Vagina (tissue), 2 donors: ENCODE measurements around the gene CLN3. TPM values are rescaled to one million over a fixed set of nuclear protein-coding genes. Genes with fewer than 3 reads are reported as not detected.

Experiments
- DNase-seq, 2 donors: peaks; one replicate each; pipeline ENCODE4 v3.0.0-alpha.2; 2017; ENCODE audit errors: extremely low spot score in 2 of 2
- H3K27ac ChIP-seq: fragments of 200-600 bp; sonication (generic); one replicate; pipeline ENCODE4 v1.5.1; 2019
- H3K27me3 ChIP-seq: fragments of 200-600 bp; sonication (generic); one replicate; pipeline ENCODE4 v1.5.1; 2019
- H3K36me3 ChIP-seq, 2 donors: fragments of 200-600 bp; sonication (generic); one replicate each; pipeline ENCODE4 v1.5.1; 2017 to 2019
- H3K4me1 ChIP-seq: fragments of 200-600 bp; sonication (generic); one replicate; pipeline ENCODE4 v1.5.1; 2019
- H3K4me3 ChIP-seq, 2 donors: fragments of 200-600 bp; sonication (generic); 1 replicate in 1 of 2; 2 replicates in 1 of 2; pipeline ENCODE4 v1.5.1; 2016 to 2019
- H3K9me3 ChIP-seq: fragments of 200-600 bp; sonication (generic); one replicate; pipeline ENCODE4 v1.5.1; 2019
- CTCF ChIP-seq, 3 experiments: fragments of 450-650 bp in 2 of 3; fragments of 200-600 bp in 1 of 3; sonication (generic) in 1 of 3; IDR thresholded peaks; one replicate each; pipeline ENCODE4 v1.5.1; 2017 to 2019; ENCODE audit warnings: antibody characterized with exemption in 3 of 3, mild to moderate bottlenecking in 2 of 3, moderate library complexity in 2 of 3
- POLR2A ChIP-seq, 2 donors: fragments of 450-650 bp; IDR thresholded peaks; one replicate each; pipeline ENCODE4 v1.6.1; 2017; ENCODE audit warnings: antibody characterized with exemption in 2 of 2, mild to moderate bottlenecking in 2 of 2, moderate library complexity in 2 of 2
- POLR2AphosphoS5 ChIP-seq, 2 donors: sonication (generic); formaldehyde crosslinking; IDR thresholded peaks; one replicate each; pipeline ENCODE4 v1.9.0; 2017; ENCODE audit warnings: antibody characterized with exemption in 2 of 2, mild to moderate bottlenecking in 2 of 2, low read depth in 1 of 2; ENCODE audit not compliant: insufficient read depth in 1 of 2
- intact Hi-C: fragments of 100-400 bp; cut with DNase I; formaldehyde crosslinking; loops from one replicate; pipeline ENCODE4 v1.15.1; 2023
- total RNA-seq: library from RNA; depleted of rRNA; stranded (reverse); fragments of >200 nt; gene quantifications from one replicate; pipeline ENCODE4 v1.2.3, GENCODE V29; 2016

The CLN3 gene
- total RNA-seq, 1 donor from 2014 or later = 22.8 TPM

DNA sequence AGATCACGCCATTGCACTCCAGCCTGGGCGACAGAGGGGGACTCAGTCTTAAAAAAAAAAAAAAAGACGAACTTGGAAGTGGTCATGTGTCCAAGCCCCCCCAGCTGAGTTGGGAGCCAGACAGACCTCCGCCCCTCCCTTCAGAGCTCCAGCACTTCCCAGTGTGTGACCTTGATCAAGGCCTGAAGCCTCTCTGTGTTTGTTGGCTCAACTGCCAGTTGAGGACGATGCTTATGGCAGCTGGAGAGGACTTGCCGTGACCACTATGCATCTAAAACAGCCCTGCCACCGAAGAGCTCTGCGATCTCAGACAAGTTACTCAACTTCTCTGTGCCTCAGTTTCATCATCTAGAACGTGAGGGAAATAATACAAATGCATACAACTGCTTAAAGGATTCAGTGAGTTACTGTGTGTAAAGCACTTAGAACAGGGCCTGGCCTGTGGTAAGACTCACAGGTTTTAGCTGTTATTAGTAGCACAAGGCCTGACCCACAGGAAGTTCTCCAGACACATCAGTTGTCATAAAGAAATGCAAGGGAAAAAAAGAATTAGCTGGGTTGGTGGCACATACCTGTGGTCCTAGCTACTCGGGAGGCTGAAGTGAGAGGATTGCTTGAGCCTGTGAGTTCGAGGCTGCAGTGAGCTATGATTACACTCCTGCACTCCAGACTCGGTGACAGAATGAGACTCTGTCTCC, 21.8 kb upstream of the CLN3 start:
- Histone ChIP-seq H3K27me3 (no peaks in the 10 kb centered on the region), H3K9me3 (no peaks in the 10 kb centered on the region), H3K4me3 (no peak overlapping the region), H3K27ac (no peak overlapping the region), H3K36me3 (no peaks in the 10 kb centered on the region), H3K4me1 (no peaks in the 10 kb centered on the region)
- no peak for DNase-seq
- intact Hi-C loops = no loop called here
- TF ChIP-seq CTCF (IDR thresholded peaks at IDR 0.05) = no peak
- TF ChIP-seq POLR2A (IDR thresholded peaks at IDR 0.05) = no peak
- no peak for TF ChIP-seq POLR2AphosphoS5 (IDR thresholded peaks at IDR 0.05; ENCODE audit: insufficient read depth in 1 of 2, low read depth in 1 of 2)

- Histone ChIP-seq H3K4me1 (no peaks in the 10 kb centered on the region), H3K27me3 (no peaks in the 10 kb centered on the region), H3K27ac (no peak overlapping the region), H3K36me3 (no peaks in the 10 kb centered on the region), H3K4me3 (no peak overlapping the region), H3K9me3 (no peaks in the 10 kb centered on the region)
- intact Hi-C loops = no loop called here
- DNase-seq = no peak
- TF ChIP-seq CTCF (IDR thresholded peaks at IDR 0.05) = no peak
- no peak for TF ChIP-seq POLR2A (IDR thresholded peaks at IDR 0.05)
- TF ChIP-seq POLR2AphosphoS5 (IDR thresholded peaks at IDR 0.05; ENCODE audit: insufficient read depth in 1 of 2, low read depth in 1 of 2) = no peak
Observed at GRCh38 chr16:28511801-28512789, 20.2 kb upstream of the CLN3 start.

DNA sequence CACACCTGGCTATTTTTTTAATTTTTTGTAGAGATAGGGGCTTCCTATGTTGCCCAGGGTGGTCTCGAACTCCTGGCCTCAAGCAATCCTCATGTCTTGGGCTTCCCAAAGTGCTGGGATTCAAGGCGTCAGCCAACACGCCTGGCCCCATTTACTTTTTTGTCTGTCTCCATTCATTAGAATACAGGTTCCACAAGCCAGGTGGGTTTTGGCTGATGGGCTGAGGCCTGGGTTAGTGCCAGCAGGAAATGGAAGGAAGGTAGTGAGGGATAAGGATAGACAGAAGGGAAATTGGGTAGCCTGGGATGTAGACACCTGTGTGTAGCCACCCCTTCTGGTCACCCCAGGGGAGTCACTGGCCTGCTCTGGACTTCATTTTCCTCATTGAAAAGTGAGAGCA, 19.2 kb upstream of the CLN3 start:
- Histone ChIP-seq H3K36me3 (no peaks in the 10 kb centered on the region), H3K4me1 (no peaks in the 10 kb centered on the region), H3K9me3 (no peaks in the 10 kb centered on the region), H3K27me3 (no peaks in the 10 kb centered on the region), H3K4me3 (no peak overlapping the region), H3K27ac (no peak overlapping the region)
- no peak for TF ChIP-seq POLR2A (IDR thresholded peaks at IDR 0.05)
- TF ChIP-seq POLR2AphosphoS5 (IDR thresholded peaks at IDR 0.05; ENCODE audit: insufficient read depth in 1 of 2, low read depth in 1 of 2) = no peak
- TF ChIP-seq CTCF (IDR thresholded peaks at IDR 0.05) = no peak
- intact Hi-C loops = no loop called here
- DNase-seq = no peak

DNA sequence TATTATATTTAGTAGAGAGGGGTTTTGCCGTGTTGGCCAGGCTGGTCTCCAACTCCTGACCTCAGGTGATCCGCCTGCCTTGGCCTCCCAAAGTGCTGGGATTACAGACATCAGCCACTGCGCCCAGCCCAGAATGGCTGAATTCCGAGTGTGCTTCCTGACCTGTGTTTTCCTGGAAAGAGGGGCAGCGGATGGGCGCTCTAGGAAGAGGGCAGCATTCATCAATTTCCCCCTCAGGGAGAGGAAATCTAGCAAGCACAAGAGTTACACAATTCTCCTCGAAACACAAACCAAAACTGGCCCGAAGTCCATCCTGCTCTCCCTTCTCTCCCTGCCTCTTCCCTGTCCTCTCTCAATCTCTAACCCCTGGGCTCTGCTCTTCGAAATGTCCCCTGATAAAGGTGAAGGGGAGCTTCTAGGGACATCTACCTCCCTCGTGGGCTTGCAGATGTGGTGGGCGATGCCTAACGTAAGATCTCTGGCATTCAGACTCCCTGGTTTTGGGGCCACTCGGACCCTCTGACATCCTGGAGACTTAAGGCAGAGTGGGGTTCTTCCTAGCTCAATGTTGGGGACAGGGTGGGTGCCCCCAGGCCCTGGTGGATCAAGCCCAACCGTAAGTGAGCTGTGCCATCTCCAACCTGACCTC, 13.7 kb upstream of the CLN3 start:
- intact Hi-C loops = no loop called here
- no peak for DNase-seq
- no peak overlapping the region for H3K27ac ChIP-seq
- H3K4me3 ChIP-seq = no peak overlapping the region
- TF ChIP-seq CTCF (IDR thresholded peaks at IDR 0.05) (no peak), POLR2AphosphoS5 (IDR thresholded peaks at IDR 0.05; ENCODE audit: insufficient read depth in 1 of 2, low read depth in 1 of 2) (no peak)
- no peaks in the 10 kb centered on the region for H3K4me1 ChIP-seq
- no peaks in the 10 kb centered on the region for H3K27me3 ChIP-seq
- no peaks in the 10 kb centered on the region for H3K36me3 ChIP-seq
- H3K9me3 ChIP-seq = no peaks in the 10 kb centered on the region
